SJCRH30 (cell line): Measurements from ENCODE around the gene MED7. TPM values are rescaled to one million over a fixed set of nuclear protein-coding genes. Genes with fewer than 3 reads are reported as not detected.

Source experiments
- DNase-seq, 2 experiments: peaks; one replicate each; pipeline ENCODE4 v3.0.0-alpha.2; 2015 to 2020
- H3K27ac ChIP-seq: fragments of 250-450 bp; sonication (Bioruptor Pico); 2 replicates; pipeline ENCODE4 v1.5.1; 2020; ENCODE audit warnings: mild to moderate bottlenecking, moderate library complexity
- H3K27me3 ChIP-seq: fragments of 250-450 bp; sonication (Bioruptor Pico); 2 replicates; pipeline ENCODE4 v1.5.1; 2020; ENCODE audit warnings: mild to moderate bottlenecking, moderate library complexity
- H3K36me3 ChIP-seq: fragments of 250-450 bp; sonication (Bioruptor Pico); 2 replicates; pipeline ENCODE4 v1.5.1; 2020; ENCODE audit warnings: mild to moderate bottlenecking, moderate library complexity
- H3K4me1 ChIP-seq: fragments of 250-450 bp; sonication (Bioruptor Pico); 2 replicates; pipeline ENCODE4 v1.5.1; 2020; ENCODE audit warnings: mild to moderate bottlenecking, moderate library complexity
- H3K4me3 ChIP-seq: fragments of 250-450 bp; sonication (Bioruptor Pico); 2 replicates; pipeline ENCODE4 v1.5.1; 2020; ENCODE audit warnings: mild to moderate bottlenecking, moderate library complexity
- H3K9me3 ChIP-seq: fragments of 250-450 bp; sonication (Bioruptor Pico); replicated peaks from 2 replicates; pipeline ENCODE4 v1.5.1; 2020; ENCODE audit warnings: mild to moderate bottlenecking, moderate library complexity
- total RNA-seq: library from RNA; depleted of rRNA; stranded (reverse); fragments of >200 nt; shearing (Covaris generic); gene quantifications from 2 replicates; pipeline ENCODE4 v1.2.3, GENCODE V29; 2014

The MED7 gene
- total RNA-seq, 1 experiment from 2014 or later = 16.4 TPM

- Histone ChIP-seq H3K27me3 (0 out of 2 replicates have a peak, but pooled peaks cover 5% of the 10 kb centered on the region), H3K36me3 (no peaks in the 10 kb centered on the region), H3K27ac (no peak overlapping the region), H3K4me3 (no peak overlapping the region), H3K9me3 (no peaks in the 10 kb centered on the region), H3K4me1 (peaks cover 5% of the 10 kb centered on the region; the same call in 1 of the 2 replicates)
- no peak for DNase-seq
Observed at GRCh38 chr5:157168286-157168685, 25.6 kb upstream of the MED7 start.

GRCh38 chr5:157167214-157167621 is 24.6 kb upstream of the MED7 start:
- H3K27ac ChIP-seq = no peak overlapping the region
- H3K9me3 ChIP-seq = no peaks in the 10 kb centered on the region
- peaks cover 5% of the 10 kb centered on the region; the same call in 1 of the 2 replicates for H3K4me1 ChIP-seq
- peak; percentile 26 to 60 for DNase-seq
- H3K36me3 ChIP-seq = no peaks in the 10 kb centered on the region
- no peak overlapping the region for H3K4me3 ChIP-seq
- peaks cover 5% of the 10 kb centered on the region; the same call in 1 of the 2 replicates for H3K27me3 ChIP-seq

DNA sequence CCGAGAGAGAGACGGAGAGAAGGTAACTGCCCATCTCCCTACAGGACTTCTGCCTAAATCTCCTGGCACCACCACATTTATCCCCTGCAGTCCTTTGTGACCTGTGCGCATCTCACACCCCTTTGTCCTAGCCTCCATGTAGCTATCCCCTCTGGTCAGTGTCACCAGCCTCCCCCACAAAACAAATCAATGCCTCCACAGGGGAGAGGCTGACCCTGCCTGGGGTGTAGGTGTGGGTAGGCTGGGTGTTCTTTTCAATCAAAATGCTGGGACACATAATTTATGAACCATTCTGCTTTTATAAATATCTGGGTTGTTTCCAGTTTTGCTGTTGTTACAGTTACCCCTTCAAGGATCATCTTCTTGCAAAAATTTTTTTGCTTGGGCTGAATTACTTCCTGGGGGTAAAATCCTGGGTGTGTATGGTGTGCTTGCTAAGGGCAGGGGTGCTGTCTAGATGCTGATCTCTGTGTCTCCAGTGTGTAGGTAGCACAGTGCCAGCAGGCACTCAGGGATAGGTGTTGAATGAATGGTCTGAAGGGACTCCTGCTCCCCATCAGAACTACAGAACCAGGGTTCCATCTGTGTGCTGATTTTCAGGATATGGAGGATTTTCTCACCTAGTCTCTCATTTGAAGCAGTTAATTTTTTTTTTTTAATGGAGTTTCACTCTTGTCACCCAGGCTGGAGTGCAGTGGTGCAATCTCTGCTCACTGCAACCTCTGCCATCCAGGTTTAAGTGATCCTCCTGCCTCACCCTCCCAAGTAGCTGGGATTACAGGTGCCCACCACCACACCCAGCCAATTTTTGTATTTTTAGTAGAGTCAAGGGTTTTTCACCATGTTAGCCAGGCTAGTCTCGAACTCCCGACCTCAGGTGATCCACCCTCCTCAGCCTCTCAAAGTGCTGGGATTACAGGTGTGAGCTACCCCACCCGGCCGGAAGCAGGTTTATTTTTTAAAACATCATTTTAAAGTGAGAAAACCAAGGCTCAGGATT is 23.8 kb upstream of the MED7 start, which contains the start of gene GARIN3:
TSS of gene GARIN3 (minus strand) at position 51 of the 1,000 bp plus-strand sequence. CDS start 96 bp downstream, outside the sequence.
- H3K27ac ChIP-seq = no peak within 1 kb of the TSS
- peaks cover 5% of the 10 kb centered on the region; the same call in 1 of the 2 replicates for H3K4me1 ChIP-seq
- peaks cover 7% of the 10 kb centered on the region; the same call in 1 of the 2 replicates for H3K27me3 ChIP-seq
- no peaks in the 10 kb centered on the region for H3K36me3 ChIP-seq
- no peak within 1 kb of the TSS for H3K4me3 ChIP-seq
- no peaks in the 10 kb centered on the region for H3K9me3 ChIP-seq
- no peak for DNase-seq

GRCh38 chr5:157165668-157166067 is 23.0 kb upstream of the MED7 start:
- Histone ChIP-seq H3K27me3 (peaks cover 7% of the 10 kb centered on the region), H3K4me3 (no peak overlapping the region), H3K9me3 (no peaks in the 10 kb centered on the region), H3K4me1 (peaks cover 5% of the 10 kb centered on the region; the same call in 1 of the 2 replicates), H3K27ac (no peak overlapping the region), H3K36me3 (no peaks in the 10 kb centered on the region)
- no peak for DNase-seq

DNA sequence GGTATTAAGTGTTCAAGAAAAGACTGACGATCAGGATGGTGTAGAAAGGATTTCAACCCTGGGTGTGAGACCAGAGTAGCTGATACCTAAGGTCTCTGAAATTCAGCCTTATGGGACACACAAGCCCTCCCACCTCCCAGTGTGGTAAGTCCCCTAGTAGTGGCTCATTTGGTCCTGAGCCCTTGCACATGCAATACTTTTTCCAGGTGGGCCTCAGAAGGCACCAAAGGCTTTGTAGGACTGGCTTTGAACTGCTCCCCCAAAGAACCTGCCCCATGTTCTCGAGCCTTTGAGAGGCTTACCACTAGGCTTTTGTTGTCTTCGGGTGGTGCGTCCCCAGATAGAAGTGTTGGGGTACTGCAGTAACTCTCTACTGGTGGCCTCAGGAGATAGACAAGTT is 22.6 kb upstream of the MED7 start:
- no peak overlapping the region for H3K4me3 ChIP-seq
- H3K27ac ChIP-seq = no peak overlapping the region
- peaks cover 7% of the 10 kb centered on the region for H3K27me3 ChIP-seq
- no peak for DNase-seq
- H3K4me1 ChIP-seq = peaks cover 5% of the 10 kb centered on the region; the same call in 1 of the 2 replicates
- H3K36me3 ChIP-seq = no peaks in the 10 kb centered on the region
- H3K9me3 ChIP-seq = no peaks in the 10 kb centered on the region

DNA sequence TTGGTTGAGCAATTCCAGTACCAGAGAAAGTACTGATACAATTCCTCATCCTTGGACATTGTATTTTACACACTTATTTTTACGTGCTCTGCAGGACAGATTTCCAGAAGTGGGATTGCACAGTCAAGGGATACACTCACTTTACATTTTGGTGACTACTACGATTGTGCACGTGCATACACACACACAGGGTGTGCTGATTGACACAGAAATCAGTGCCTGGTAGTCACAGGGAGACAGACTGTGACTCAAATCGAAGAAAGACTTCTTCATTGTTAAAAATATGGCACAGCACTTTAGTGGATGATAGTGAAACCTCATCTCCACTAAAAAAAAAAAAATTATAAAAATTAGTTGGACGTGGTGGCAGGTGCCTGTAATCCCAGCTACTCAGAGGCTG is 21.9 kb upstream of the MED7 start:
- Histone ChIP-seq H3K27me3 (peaks cover 7% of the 10 kb centered on the region), H3K4me1 (peaks cover 5% of the 10 kb centered on the region; the same call in 1 of the 2 replicates), H3K36me3 (no peaks in the 10 kb centered on the region), H3K9me3 (no peaks in the 10 kb centered on the region), H3K27ac (no peak overlapping the region), H3K4me3 (no peak overlapping the region)
- DNase-seq = no peak

GRCh38 chr5:157162919-157163510 is 20.4 kb upstream of the MED7 start:
- H3K9me3 ChIP-seq = no peaks in the 10 kb centered on the region
- DNase-seq = no peak
- no peak overlapping the region for H3K27ac ChIP-seq
- H3K4me1 ChIP-seq = peaks cover 5% of the 10 kb centered on the region; the same call in 1 of the 2 replicates
- peaks cover 7% of the 10 kb centered on the region for H3K27me3 ChIP-seq
- no peak overlapping the region for H3K4me3 ChIP-seq
- H3K36me3 ChIP-seq = no peaks in the 10 kb centered on the region

- H3K4me3 ChIP-seq = no peak overlapping the region
- H3K27me3 ChIP-seq = peaks cover 7% of the 10 kb centered on the region
- H3K27ac ChIP-seq = no peak overlapping the region
- DNase-seq = no peak
- peaks cover 2% of the 10 kb centered on the region; the same call in 1 of the 2 replicates for H3K4me1 ChIP-seq
- H3K36me3 ChIP-seq = no peaks in the 10 kb centered on the region
- H3K9me3 ChIP-seq = no peaks in the 10 kb centered on the region
Observed at GRCh38 chr5:157161996-157162395, 19.3 kb upstream of the MED7 start.

DNA sequence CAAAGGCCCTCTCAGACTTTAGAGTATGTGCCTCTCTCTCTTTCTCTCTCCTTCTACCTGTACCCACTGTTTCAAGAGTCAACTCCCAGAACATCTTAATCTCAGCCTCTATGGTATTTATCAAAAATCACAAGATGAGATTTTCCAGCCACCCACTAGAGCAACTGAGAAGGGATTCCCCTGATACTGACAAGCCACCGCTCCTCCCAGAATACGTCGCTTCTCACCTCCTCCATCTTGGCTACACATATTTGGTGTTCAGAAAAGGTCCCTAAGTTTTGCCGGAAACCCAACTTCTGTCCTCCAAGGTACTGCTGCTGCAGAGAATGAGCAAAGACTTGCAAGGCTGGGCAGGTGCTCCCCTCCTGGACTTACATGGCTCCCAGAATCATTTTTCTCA is 17.3 kb upstream of the MED7 start:
- Histone ChIP-seq H3K27me3 (peaks cover 4% of the 10 kb centered on the region), H3K4me1 (no peaks in the 10 kb centered on the region), H3K27ac (no peak overlapping the region), H3K36me3 (no peaks in the 10 kb centered on the region), H3K4me3 (no peak overlapping the region), H3K9me3 (no peaks in the 10 kb centered on the region)
- no peak for DNase-seq

- Histone ChIP-seq H3K36me3 (no peaks in the 10 kb centered on the region), H3K9me3 (no peaks in the 10 kb centered on the region), H3K27me3 (peaks cover 4% of the 10 kb centered on the region), H3K4me1 (no peaks in the 10 kb centered on the region), H3K4me3 (no peak overlapping the region), H3K27ac (no peak overlapping the region)
- no peak for DNase-seq
Observed at GRCh38 chr5:157159209-157159751, 16.6 kb upstream of the MED7 start.

DNA sequence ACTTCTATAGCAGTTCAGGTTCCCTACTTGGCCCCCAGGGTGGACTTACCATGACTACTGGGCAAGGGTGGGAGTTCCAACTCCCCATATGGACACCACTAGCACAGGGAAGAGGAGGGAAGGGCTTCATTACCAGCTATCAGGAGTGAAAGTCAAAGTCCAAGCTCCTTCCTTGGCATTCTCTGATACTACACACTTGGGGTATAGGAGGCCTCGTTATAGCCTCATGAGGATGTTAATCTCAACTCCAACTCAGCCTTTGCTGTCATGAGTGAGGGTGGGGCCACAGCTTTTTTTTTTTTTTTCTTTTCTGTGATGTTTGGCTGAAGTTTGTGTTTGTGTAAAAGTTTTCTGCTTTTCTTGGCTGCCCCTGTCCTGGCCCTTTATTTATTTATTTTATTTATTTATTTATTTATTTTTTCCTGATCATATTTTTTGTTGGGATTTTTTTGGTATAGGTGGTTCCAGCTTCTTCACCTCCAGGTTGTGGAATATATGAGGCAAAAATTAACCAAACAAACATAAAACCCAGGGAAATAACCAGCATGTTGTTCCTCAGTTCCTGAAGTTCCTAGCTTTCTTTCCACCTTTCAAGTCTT is 14.7 kb upstream of the MED7 start:
- Histone ChIP-seq H3K36me3 (no peaks in the 10 kb centered on the region), H3K4me1 (no peaks in the 10 kb centered on the region), H3K27me3 (peaks cover 2% of the 10 kb centered on the region), H3K27ac (no peak overlapping the region), H3K9me3 (no peaks in the 10 kb centered on the region), H3K4me3 (no peak overlapping the region)
- DNase-seq = no peak

DNA sequence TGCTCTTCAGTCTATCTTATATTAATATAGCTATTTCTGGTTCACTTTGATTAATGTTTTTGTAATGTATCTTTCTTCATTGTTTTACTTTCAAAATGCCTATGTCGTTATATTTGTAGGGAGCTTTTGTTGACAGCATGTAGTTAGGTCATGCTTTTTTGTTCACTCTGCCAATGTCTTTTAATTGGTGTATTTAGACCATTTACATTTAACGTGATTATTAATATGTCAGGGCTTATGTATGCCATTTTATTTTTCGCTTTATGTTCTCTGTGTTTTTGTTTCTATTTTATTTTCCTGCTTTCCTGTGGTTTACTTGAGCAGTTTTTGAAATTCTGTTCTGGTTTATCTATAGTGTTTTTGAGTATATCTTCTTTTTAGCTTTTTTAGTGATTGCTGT is 12.6 kb upstream of the MED7 start:
- no peaks in the 10 kb centered on the region; the same call in 1 of the 2 replicates for H3K27me3 ChIP-seq
- no peaks in the 10 kb centered on the region for H3K4me1 ChIP-seq
- H3K27ac ChIP-seq = no peak overlapping the region
- no peak for DNase-seq
- H3K9me3 ChIP-seq = no peaks in the 10 kb centered on the region
- H3K4me3 ChIP-seq = no peak overlapping the region
- no peaks in the 10 kb centered on the region for H3K36me3 ChIP-seq

- DNase-seq = no peak
- no peak overlapping the region for H3K27ac ChIP-seq
- no peaks in the 10 kb centered on the region for H3K4me1 ChIP-seq
- no peaks in the 10 kb centered on the region; the same call in 1 of the 2 replicates for H3K27me3 ChIP-seq
- no peak overlapping the region for H3K4me3 ChIP-seq
- H3K9me3 ChIP-seq = no peaks in the 10 kb centered on the region
- H3K36me3 ChIP-seq = no peaks in the 10 kb centered on the region
Observed at GRCh38 chr5:157150995-157151394, 8.3 kb upstream of the MED7 start.
